HG03558 (cell line): ENCODE measurements around the gene SLC2A6.
A peak's percentile ranks its signal among the peaks of the same experiment; 100 is the strongest.

ENCODE experiments used
- ATAC-seq: cut with Tn5 transposase; IDR thresholded peaks from one replicate; pipeline ENCODE4 v1.9.1; 2021; ENCODE audit warnings: moderate number of reproducible peaks; ENCODE audit not compliant: unreplicated experiment; ENCODE audit errors: extremely low read depth

The SLC2A6 gene

DNA sequence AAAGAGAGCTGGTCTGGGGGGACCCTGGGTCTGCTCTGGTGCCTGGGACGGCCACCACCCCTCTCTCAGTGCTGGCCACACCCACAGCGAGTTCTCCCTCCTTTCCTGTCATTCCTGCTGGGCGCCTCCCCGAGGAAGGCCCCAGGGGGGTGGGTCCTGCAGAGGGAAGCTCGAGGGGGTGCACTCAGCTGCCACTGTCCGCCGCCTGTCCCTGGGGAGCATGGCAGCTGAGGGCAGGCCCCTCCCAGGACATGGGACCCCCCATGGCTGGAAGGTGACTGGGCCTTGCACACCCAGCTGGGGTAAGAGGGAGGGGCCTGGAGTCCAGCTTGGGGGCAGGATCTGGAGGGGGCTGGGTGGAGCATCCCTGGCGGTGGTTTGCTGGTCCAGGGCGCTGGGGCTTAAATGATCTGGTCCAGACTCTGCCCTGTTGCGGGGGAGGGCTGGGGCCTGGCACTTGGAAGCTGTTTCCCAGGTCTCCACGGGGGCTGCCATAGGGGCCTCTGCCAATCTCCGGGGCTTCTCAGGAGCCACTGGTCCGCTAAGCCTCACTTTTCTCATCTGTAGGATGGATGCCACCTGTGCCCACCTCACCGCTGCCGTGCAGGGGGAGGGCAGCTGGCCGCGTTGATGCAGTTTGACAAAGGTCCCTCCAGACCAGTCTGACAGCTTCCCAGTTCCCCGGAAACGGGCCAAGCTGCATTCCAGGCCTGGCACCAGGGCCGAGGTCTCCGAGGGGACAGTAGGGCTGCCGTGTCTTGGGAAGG is 6.0 kb upstream of the SLC2A6 start:
- ATAC-seq, result no peak

DNA sequence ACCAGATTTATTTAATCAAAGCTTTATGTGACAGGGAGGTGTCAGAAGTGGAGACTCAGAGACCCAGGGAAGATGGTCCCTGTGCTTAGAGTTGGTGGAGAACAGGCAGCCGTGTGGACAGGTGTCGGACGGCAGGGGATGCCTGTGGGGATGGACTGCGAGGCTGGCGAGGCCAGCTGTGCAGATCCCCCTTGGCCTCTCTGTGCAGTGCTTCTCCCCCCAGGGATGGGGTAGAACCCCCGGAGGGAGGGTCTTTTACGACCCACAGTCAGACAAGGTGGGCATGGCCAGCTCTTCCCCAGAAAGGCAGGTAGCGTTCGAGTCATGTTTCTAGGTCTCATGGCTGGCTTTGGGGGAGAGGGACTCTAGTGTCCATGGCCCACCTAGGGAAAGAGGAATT is 4.7 kb upstream of the SLC2A6 start:
- ATAC-seq, result no peak

DNA sequence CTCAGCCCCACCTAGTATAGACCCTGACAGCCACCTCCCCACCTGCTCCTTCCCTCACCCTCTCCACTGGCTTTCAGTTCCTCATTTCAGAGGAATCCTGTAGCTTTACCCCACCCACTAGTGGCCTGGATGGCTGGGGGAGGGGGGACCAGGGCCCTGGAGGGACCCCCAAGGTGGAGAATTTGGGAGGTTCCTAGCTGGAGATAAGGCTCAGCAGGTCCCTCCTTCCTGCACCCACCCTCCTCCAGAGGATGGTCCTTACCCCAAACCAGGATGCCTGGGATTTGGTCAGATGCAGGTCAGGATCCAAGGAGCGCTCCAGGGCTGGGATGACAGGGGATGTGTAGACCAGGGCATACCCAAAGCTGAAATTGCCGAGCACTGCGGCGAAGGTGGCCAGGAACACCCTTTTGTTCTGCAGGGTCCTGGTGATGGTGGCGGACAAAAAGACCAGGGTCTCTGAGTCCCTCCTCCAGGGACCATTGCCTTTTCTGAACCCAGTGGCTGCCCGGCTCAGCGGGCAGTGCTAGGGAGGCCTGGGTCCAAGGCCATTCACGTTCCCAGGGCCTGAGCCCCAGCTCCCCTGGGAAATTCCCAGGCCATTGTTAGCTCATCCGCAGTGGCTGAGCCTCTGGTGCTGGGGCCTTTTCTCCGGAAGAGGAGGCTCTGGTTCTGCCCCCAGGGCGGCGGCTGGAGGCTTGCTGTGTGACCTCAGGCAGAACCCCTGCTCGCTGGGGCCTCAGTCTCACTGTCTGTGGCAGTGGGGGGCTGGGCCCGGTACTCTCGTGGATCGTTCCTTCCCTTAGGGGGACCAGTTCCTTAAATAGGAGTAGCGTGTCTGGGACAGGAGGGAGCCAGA is 678 bp downstream of the SLC2A6 start:
- peak; percentile 15 for ATAC-seq

- no peak for ATAC-seq
These were observed 1.4 kb downstream of the SLC2A6 start for GRCh38 chr9:133477461-133477860.

DNA sequence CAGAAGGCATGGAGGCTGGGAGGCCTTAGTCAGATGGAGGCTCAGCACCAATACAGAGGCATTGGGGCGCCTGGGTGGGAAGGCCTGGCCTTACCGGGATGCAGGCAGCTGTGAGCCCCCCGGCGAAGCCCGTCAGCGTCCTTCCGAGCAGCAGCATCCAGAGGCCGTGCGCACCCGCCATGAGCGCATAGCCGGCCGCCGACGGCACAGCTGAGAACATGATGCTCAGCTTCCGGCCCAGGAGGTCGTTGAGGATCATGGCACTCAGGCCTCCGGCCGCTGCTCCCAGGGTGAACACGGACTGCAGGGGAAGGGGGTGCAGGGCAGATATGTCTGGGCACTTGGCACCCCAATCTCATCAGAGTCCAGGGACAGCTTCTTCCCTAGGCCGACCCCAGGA is 2.0 kb downstream of the SLC2A6 start:
- no peak for ATAC-seq

DNA sequence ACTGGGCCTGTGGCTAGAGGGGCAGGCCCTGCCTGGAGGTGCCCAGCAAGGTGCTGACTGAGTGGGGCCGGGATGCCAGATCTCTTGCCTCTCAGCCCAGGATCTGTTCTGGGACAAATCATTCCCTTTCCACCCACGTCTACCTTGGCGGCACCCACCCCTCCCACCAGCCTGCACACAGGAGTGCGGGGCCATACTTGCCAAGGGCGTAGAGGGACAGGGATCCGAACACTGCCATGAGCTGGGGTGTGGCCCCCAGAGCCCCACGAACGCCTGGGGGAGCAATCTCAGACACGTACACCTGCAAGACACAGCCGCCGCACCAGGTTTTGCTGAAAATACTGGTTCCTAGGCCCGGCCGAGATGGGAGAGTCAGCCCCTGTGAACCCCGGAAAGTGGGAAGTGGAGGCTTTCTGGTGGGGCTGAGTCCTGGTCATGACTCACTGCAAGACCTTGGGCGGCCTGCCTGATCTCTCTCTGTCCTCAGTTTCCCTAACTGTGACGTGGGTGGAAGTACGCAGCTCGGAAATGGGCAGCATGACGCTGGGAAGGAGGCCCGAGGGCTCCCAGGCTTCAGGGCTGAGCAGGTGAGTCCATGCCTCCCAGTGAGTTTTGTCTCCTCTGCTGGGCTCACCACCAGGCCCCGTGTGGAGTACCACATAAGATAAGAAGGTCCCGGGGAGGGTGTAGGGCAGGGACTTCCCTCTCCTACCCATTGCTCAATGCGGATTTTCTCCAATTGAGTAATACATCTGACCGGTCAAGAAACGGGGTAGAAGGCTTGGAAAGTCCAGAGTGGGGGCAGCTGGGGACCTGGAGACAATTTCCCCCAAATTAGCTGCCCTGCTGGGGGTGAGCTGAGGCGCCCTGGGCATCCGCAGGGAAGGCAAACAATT is 2.6 kb downstream of the SLC2A6 start:
- no peak for ATAC-seq

DNA sequence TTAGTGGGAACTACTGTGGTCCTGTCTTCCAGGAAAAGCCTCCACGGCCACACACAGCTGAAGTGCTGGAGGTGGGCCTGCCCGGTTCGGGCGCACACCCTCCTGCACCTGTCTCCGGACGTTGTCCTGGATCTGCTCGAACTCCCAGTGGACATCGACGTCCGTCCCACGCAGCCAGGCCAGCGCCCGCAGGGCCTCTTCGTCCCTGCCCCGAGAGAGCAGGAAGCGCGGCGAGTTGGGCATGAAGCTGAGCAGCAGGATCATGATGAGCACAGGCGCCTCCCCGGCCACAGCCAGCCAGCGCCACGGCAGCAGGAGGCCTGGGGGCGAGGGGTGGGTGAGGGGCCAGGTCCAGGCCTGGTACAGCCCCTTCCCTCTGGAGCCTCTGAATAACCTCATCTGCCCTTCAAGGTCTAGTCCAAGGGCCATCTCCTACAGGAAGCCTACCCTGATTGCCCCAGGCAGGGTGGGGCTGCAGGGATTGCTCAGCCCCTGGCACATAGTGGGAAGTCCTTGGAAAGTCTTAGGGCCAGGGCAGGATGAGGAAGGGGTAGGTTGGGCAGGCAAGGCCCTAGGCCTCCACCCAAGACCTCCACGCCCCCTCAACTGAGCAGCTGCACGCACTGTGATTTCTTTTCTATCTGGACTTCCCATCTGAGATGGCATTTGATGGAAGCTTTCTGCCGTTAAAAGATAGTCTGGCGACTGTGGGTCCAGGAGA is 3.4 kb downstream of the SLC2A6 start:
- no peak for ATAC-seq

- ATAC-seq, result no peak
These were observed 4.0 kb downstream of the SLC2A6 start for GRCh38 chr9:133474853-133475252.

DNA sequence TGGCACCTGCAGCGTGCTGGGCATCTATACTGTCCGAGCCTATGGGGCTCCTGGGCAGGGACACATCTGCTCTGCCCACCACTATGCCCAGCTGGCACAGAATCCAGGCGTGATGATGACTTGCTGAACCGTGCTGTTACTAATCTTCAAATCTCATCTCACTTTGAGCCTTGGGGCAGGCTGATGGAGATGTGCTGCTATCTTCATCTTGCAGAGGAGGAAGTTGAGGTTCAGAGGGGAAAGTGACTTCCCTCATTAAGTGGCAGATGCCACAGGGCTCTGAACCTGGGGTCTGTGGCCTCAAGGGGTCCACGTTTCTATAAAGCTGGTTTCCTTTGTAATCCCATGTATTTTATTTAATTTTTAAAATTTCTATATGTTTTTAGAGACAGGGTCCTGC is 4.7 kb downstream of the SLC2A6 start:
- ATAC-seq, result no peak

GRCh38 chr9:133473743-133474142 is 5.2 kb downstream of the SLC2A6 start:
- no peak for ATAC-seq

DNA sequence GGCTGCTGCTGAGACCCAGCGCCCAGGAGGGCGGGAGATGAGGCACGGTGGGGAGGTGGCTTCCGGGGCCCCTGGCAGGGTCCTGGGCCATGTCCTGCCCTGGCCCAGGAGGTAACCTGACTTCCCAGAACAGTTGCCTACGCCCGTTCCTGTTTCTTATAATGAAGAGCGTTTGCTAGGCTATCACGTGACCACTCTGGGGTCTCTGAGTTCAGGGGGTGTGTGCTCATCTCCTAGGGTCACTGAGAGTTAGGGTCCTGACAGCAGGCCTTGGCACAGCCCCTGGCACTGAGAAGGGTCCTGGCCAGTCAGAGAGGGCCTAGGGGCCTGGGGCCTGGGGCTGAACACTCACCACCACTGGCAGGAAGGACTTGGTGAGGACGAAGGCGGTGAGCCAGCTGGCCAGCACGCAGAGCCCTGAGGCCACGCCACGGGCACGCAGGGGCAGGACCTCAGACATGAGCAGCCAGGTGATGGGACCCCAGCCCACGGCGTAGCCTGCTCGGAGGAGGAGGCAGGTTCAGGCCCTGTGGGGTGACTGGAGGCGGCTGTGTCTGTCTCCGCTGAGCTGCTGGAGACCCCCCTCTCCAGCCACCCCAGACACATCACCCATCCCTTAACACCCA is 6.0 kb downstream of the SLC2A6 start:
- no peak for ATAC-seq

GRCh38 chr9:133472277-133472645 is 6.6 kb downstream of the SLC2A6 start:
- no peak for ATAC-seq

DNA sequence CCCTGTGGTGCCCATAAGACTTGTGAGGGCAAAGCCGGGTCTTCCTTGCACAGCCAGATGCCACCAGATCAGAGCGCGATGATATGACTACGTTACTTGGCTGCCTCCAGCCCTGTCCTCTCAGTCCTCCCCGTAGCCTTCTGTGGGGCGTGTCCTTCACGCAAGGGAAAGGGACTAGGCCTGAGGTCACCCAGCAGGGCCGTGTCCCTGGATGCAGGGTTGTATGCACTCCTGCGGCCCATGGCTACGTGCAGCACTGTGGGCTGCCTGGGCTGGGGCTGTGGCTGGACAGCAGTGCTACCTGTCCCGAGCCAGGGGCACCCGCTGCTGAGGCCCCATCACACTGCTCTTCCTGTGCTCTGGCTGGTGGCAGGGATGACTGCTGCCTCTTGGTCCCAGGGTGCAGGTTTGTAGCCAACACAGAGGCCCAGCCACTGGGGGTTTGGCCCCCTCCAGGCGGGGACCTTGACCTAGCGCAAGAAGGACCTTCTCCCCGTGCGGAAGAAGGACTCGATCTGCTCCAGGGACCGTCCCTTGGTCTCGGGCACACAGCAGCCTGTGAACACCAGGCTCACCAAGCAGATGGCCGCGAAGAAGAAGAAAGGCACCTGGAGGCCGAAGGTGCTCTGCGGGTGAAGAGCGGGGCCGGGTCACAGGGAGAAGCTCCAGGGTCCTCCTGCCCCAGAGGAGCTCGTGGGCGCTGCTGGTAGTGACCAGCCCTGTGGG is 7.2 kb downstream of the SLC2A6 start:
- ATAC-seq, result no peak

DNA sequence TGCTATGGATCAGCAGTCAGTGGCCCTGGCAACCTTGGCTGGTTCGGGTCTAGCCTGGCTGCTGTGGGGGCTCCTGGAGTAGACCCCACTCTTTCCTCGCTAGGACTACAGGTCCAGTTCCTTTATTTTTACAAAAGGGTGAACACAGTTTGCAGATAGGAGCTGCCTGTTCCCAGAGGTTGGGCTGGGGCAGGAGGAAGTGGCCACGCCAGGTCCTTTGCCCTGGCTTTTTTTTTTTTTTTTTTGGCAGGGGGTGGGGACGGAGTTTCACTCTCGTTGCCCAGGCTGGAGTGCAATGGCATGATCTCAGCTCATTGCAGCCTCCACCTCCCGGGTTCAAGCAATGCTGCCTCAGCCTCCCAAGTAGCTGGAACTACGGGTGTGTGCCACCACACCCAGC is 7.9 kb downstream of the SLC2A6 start:
- ATAC-seq, result no peak

DNA sequence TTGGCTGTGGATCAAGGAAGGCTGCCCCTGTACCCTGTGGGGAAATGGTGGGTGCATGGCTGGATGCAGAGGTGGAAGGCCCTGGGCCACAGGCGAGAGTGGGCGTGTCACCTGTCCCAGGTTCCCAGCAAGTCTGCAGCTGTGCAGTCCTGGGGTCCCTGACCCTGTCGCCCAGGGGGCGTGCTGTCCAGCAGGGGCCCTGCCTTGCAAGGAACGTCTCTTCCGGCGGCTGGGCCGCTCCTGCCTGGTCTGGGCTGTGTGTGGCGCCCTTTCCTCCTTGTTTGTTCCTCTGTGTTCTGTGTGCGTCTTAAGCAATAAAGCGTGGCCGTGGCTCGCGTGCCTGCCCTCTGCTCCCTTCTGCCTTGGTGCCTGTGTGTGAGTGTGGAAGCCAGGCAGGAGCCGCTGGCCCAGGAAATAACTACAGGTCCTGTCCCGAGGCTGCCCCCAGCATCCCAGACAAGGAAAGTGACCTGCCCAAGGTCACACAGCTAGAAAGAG is 8.4 kb downstream of the SLC2A6 start:
- no peak for ATAC-seq

DNA sequence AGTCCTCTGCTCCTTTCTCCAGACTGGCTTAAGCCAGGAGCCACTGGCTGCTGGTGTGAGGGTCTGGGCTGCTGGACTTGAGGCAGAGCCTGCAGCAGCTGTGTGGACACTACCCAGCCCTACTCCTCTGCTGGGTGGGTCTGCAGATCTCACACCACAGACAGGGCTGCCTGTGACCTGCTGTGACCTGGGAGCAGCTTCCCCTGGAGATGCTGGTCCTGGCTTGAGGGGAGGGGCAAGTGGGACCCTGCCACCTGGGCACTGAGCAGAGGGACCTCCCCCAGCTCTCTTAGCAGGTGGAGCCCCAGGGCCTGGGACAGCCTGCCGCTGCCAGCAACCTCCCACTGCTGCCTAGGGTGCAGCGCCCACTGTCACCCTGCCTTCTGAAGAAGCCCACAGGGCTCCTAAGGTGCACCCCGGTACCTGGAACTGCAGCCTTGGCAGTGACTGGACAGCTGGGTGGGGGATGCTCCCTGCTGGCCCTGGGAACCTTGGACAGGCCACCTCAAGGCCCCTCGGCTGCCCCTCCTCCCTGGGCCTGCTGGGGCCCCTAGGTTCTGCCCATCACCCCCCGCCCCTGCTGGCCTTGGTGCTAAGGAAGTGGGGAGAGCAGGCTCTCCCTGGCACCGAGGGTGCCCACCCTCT is 10.0 kb downstream of the SLC2A6 start:
- ATAC-seq, result no peak

- ATAC-seq, result no peak
These were observed 10.5 kb downstream of the SLC2A6 start for GRCh38 chr9:133468374-133468773.

DNA sequence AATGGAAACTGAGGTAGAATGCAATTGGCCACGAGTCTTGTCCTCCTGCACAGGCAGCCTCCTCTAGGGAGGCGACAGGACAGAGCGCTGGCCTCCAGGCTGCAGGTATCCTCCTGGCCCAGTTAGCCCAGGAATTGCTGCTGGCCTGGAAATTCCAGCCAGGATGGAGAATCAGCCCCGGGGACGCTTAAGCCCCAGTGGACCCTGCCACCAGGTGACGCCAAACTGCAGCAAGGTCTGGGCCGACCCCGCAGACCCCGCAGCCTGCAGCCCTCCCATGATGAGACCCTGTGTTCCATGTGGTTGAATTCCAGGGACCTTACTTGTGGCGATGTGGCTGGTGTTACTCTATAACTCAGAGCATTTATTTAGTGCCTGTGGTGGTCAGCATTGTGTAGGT is 11.8 kb downstream of the SLC2A6 start:
- ATAC-seq, result no peak
